HCT116 (cell line): ENCODE measurements around the gene CCDC183. TPM values are rescaled to one million over a fixed set of nuclear protein-coding genes. Genes with fewer than 3 reads are reported as not detected.

Source experiments
- ATAC-seq: fragments of 200-7000 bp; cut with Tn5 transposase; 2 replicates; pipeline ENCODE4 v1.9.1; 2020; ENCODE audit warnings: mild to moderate bottlenecking, moderate library complexity
- BruUV-seq: library from RNA; stranded (reverse); fragments of 400-500 nt; replicated peaks from 2 replicates; lab custom pipeline; 2021; lab: Mats Ljungman, UMichigan
- CTCF ChIA-PET: fragments of 300-600 bp; sonication (Branson Sonifier 250); formaldehyde crosslinking; loops from one replicate; lab custom pipeline; 2021; ENCODE audit warnings: antibody characterized with exemption; lab: Charles Lee
- POLR2A ChIA-PET: fragments of 300-600, 350-600 bp; sonication (Branson Sonifier 250); formaldehyde crosslinking; loops from one replicate; lab custom pipeline; 2021; ENCODE audit warnings: antibody characterized with exemption; lab: Charles Lee
- RAD21 ChIA-PET, 2 experiments: fragments of 300-600 bp; sonication (Branson Sonifier 250); formaldehyde crosslinking; loops; one replicate each; lab custom pipeline; 2023; ENCODE audit warnings: low total read pairs in 2 of 2; ENCODE audit not compliant: uncharacterized antibody in 2 of 2, unreplicated experiment in 2 of 2, low non-redundant PET in 1 of 2; lab: Charles Lee
- DNase-seq: peaks from one replicate; pipeline ENCODE4 v3.0.0-alpha.2; 2010; ENCODE audit warnings: low read depth, low spot score
- H2AFZ ChIP-seq: fragments of 200-600 bp; shearing (Covaris generic), sonication (generic); 2 replicates; pipeline ENCODE4 v1.6.1; 2017; ENCODE audit warnings: low read depth, mixed run types, mixed read lengths, antibody characterized with exemption, low read length; ENCODE audit not compliant: poor library complexity, severe bottlenecking
- H3K27ac ChIP-seq: 2 replicates; pipeline ENCODE4 v1.5.1; 2012; ENCODE audit warnings: low read depth, low read length
- H3K27me3 ChIP-seq: fragments of 200-600 bp; sonication (generic); 2 replicates; pipeline ENCODE4 v1.6.1; 2016; ENCODE audit warnings: mixed run types, low read length, mixed read lengths; ENCODE audit not compliant: insufficient read depth
- H3K36me3 ChIP-seq, 2 experiments: fragments of 200-500 bp in 1 of 2; fragments of 200-600 bp in 1 of 2; sonication (Bioruptor generic) in 1 of 2; sonication (generic) in 1 of 2; 2 replicates each; pipeline versions ENCODE4 v1.5.1 to v1.6.1; 2014 to 2016; ENCODE audit warnings: low read length in 2 of 2, inconsistent platforms in 1 of 2, mixed read lengths in 1 of 2, mixed run types in 1 of 2; ENCODE audit not compliant: insufficient read depth in 2 of 2, control insufficient read depth in 1 of 2
- H3K4me1 ChIP-seq, 2 experiments: fragments of 200-600 bp in 1 of 2; sonication (generic) in 1 of 2; 2 replicates each; pipeline versions ENCODE4 v1.5.1 to v1.6.1; 2012 to 2017; ENCODE audit warnings: low read length in 2 of 2, inconsistent platforms in 1 of 2, mild to moderate bottlenecking in 1 of 2, mixed read lengths in 1 of 2, mixed run types in 1 of 2, moderate library complexity in 1 of 2; ENCODE audit not compliant: insufficient read depth in 2 of 2, control insufficient read depth in 1 of 2
- H3K4me2 ChIP-seq: fragments of 200-600 bp; sonication (generic); 2 replicates; pipeline ENCODE4 v1.6.1; 2017; ENCODE audit warnings: mixed run types, low read length, mixed read lengths
- H3K4me3 ChIP-seq, 2 experiments: fragments of 200-600 bp in 1 of 2; sonication (generic) in 1 of 2; replicated peaks in 1 of 2; 2 replicates each; pipeline ENCODE4 v1.5.1; 2011 to 2016; ENCODE audit warnings: low read length in 2 of 2, control low read depth in 1 of 2, low read depth in 1 of 2, mild to moderate bottlenecking in 1 of 2, mixed read lengths in 1 of 2, mixed run types in 1 of 2
- H3K79me2 ChIP-seq: fragments of 200-600 bp; sonication (generic); 2 replicates; pipeline ENCODE4 v1.6.1; 2017; ENCODE audit warnings: mild to moderate bottlenecking, mixed run types, low read length, moderate library complexity, mixed read lengths; ENCODE audit not compliant: insufficient read depth
- H3K9ac ChIP-seq: fragments of 200-600 bp; sonication (generic); 2 replicates; pipeline ENCODE4 v1.6.1; 2016; ENCODE audit warnings: low read length, mixed read lengths
- H3K9me2 ChIP-seq: fragments of 200-600 bp; sonication (generic), shearing (Covaris generic); 2 replicates; pipeline ENCODE4 v1.6.1; 2017; ENCODE audit warnings: mixed run types, mild to moderate bottlenecking, moderate library complexity; ENCODE audit not compliant: insufficient read depth
- H3K9me3 ChIP-seq, 2 experiments: fragments of 200-500 bp in 1 of 2; fragments of 200-600 bp in 1 of 2; sonication (Bioruptor generic) in 1 of 2; sonication (generic) in 1 of 2; 2 replicates each; pipeline ENCODE4 v1.6.1; 2014 to 2017; ENCODE audit warnings: low read length in 2 of 2, mixed read lengths in 2 of 2, inconsistent platforms in 1 of 2, low read depth in 1 of 2, mild to moderate bottlenecking in 1 of 2, mixed run types in 1 of 2, moderate library complexity in 1 of 2; ENCODE audit not compliant: control insufficient read depth in 1 of 2, insufficient read depth in 1 of 2
- H4K20me1 ChIP-seq: fragments of 200-600 bp; sonication (generic), shearing (Covaris generic); 2 replicates; pipeline ENCODE4 v1.6.1; 2017; ENCODE audit warnings: mixed run types, mild to moderate bottlenecking, moderate library complexity; ENCODE audit not compliant: insufficient read depth
- CBX3 ChIP-seq: IDR thresholded peaks from 2 replicates; pipeline ENCODE4 v1.6.1; 2012; ENCODE audit warnings: low read depth
- CEBPB ChIP-seq: IDR thresholded peaks from 2 replicates; pipeline ENCODE4 v1.6.1; 2012; ENCODE audit warnings: low read depth
- EGR1 ChIP-seq: IDR thresholded peaks from 2 replicates; pipeline ENCODE4 v1.6.1; 2012; ENCODE audit warnings: low read depth
- ELF1 ChIP-seq: IDR thresholded peaks from 2 replicates; pipeline ENCODE4 v1.6.1; 2012; ENCODE audit warnings: low read depth, borderline replicate concordance
- EZH2 ChIP-seq: fragments of 200-600 bp; sonication (generic); IDR thresholded peaks from 2 replicates; pipeline ENCODE4 v1.6.1; 2017; ENCODE audit warnings: antibody characterized with exemption, mixed run types
- FOSL1 ChIP-seq: IDR thresholded peaks from 2 replicates; pipeline ENCODE4 v1.6.1; 2012; ENCODE audit warnings: low read depth
- JUND ChIP-seq: IDR thresholded peaks from 2 replicates; pipeline ENCODE4 v1.6.1; 2012
- POLR2A ChIP-seq: IDR thresholded peaks from 2 replicates; pipeline ENCODE4 v1.7.0; 2011; ENCODE audit warnings: borderline replicate concordance; ENCODE audit not compliant: insufficient read depth, insufficient read length; ENCODE audit errors: extremely low read depth
- POLR2AphosphoS5 ChIP-seq: IDR thresholded peaks from 2 replicates; pipeline ENCODE4 v1.6.1; 2011; ENCODE audit warnings: mild to moderate bottlenecking, low read depth, low read length, moderate library complexity
- RAD21 ChIP-seq: IDR thresholded peaks from 2 replicates; pipeline ENCODE4 v1.6.1; 2012; ENCODE audit warnings: low read depth, mild to moderate bottlenecking
- REST ChIP-seq: IDR thresholded peaks from 2 replicates; pipeline ENCODE4 v1.6.1; 2012; ENCODE audit warnings: low read depth
- SIN3A ChIP-seq: IDR thresholded peaks from 2 replicates; pipeline ENCODE4 v1.6.1; 2012; ENCODE audit warnings: low read depth
- SRF ChIP-seq: IDR thresholded peaks from 2 replicates; pipeline ENCODE4 v1.6.1; 2012; ENCODE audit warnings: low read depth
- TCF7L2 ChIP-seq: IDR thresholded peaks from 2 replicates; pipeline ENCODE4 v1.7.0; 2011; ENCODE audit warnings: borderline replicate concordance, inconsistent platforms; ENCODE audit not compliant: insufficient read depth, insufficient read length; ENCODE audit errors: extremely low read depth
- ZFX ChIP-seq: fragments of 450-650 bp; IDR thresholded peaks from 2 replicates; pipeline ENCODE4 v1.6.1; 2017
- intact Hi-C: fragments of 100-400 bp; cut with micrococcal nuclease; formaldehyde crosslinking; loops from 2 replicates; pipeline ENCODE4 v1.10.0; 2022
- total RNA-seq: library from RNA; stranded (reverse); gene quantifications from one replicate; pipeline ENCODE4 v1.2.1, GENCODE V29; 2021; ENCODE audit not compliant: unreplicated experiment
- TF ChIP-seq, protein P1 (sequence below): IDR thresholded peaks from 2 replicates; pipeline ENCODE4 v1.6.1; 2012

Gene CCDC183
- total RNA-seq, 1 experiment from 2014 or later, result 2.8 TPM

- H3K9me3 ChIP-seq, result no peaks in the 10 kb centered on the region
- no peaks in the 10 kb centered on the region for H4K20me1 ChIP-seq
- no peaks in the 10 kb centered on the region for H3K27me3 ChIP-seq
- intact Hi-C loops, result no loop called here
- H3K9ac ChIP-seq, result no peak overlapping the region
- CTCF ChIA-PET, result no interaction called here
- H3K79me2 ChIP-seq, result peaks cover 16% of the 10 kb centered on the region; the same call in 1 of the 2 replicates
- TF ChIP-seq EZH2 (no peak), SRF (no peak), POLR2A (peak; percentile 19)
- TF ChIP-seq, protein P1, sequence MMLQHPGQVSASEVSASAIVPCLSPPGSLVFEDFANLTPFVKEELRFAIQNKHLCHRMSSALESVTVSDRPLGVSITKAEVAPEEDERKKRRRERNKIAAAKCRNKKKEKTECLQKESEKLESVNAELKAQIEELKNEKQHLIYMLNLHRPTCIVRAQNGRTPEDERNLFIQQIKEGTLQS, result no peak
- POLR2A ChIA-PET, result no interaction called here
- no peak overlapping the region for H3K4me3 ChIP-seq
- no peaks in the 10 kb centered on the region for H3K9me2 ChIP-seq
- no peak for DNase-seq
- no peak for ATAC-seq
- H3K4me2 ChIP-seq, result no peak overlapping the region
- H3K36me3 ChIP-seq, result peaks cover 0 to 14% of the 10 kb centered on the region in 2 experiments; a peak in 1 of 4 replicates
- peaks cover 4 to 17% of the 10 kb centered on the region in 2 experiments; a peak in 2 of 4 replicates for H3K4me1 ChIP-seq
- H2AFZ ChIP-seq, result no peak overlapping the region
- no TSS peak for BruUV-seq
- peak overlapping the region; percentile 88; the same call in 1 of the 2 replicates for H3K27ac ChIP-seq
- RAD21 ChIA-PET, result no interaction called here
Observed at GRCh38 chr9:136850866-136851775, 55.0 kb downstream of the CCDC183 start.

DNA sequence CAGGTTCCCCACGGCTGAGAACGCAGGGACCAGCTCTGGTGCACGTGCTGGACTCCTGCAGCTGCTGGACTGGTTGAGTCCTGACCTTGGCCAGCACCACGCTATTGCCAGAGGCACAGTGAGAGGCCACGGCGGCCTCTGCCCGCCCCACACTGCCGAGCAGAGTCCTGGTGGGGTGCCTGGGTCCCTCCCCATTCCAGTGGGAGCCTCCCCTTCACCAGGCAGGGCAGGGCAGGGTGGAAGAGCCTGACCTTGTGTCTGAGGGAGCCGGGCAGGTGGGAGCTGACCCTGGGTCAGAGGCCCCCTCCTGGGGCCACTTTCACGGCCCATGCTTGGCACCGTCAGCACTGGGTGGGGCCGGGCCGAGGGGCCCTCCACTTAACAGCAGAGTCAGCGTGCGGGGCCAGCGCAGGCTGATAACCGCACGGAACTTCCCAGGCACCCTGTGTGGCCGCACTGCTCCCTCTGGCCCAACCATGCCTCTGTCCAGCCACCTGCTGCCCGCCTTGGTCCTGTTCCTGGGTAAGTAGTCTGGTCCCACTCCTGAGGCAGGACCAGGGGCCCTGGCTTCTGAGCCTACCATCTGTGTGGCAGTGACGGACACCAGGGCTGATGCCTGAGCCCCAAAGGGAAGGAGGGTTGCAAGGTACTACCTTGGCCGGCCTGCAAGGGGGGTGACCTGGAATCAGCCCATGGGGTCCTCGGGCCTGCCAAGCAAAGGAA lies 56.0 kb downstream of the CCDC183 start, which contains the start of gene MAMDC4:
Gene MAMDC4, plus strand, starts transcription at position 406 of the 723 bp plus-strand sequence. Its CDS starts 71 bp downstream, at position 477.
- no peak for DNase-seq
- no peak within 1 kb of the TSS for H3K4me3 ChIP-seq
- no peaks in the 10 kb centered on the region for H3K9me2 ChIP-seq
- ATAC-seq, result no peak
- H3K9me3 ChIP-seq, result no peaks in the 10 kb centered on the region
- ChIA-PET RAD21 (no interaction called here), CTCF (no interaction called here), POLR2A (no interaction called here)
- no TSS peak for BruUV-seq
- H3K79me2 ChIP-seq, result peaks cover 16% of the 10 kb centered on the region; the same call in 1 of the 2 replicates
- peaks cover 4 to 15% of the 10 kb centered on the region in 2 experiments; a peak in 2 of 4 replicates for H3K4me1 ChIP-seq
- H3K27me3 ChIP-seq, result no peaks in the 10 kb centered on the region
- H3K4me2 ChIP-seq, result no peak within 1 kb of the TSS
- H3K27ac ChIP-seq, result no peak within 1 kb of the TSS; the same call in 1 of the 2 replicates
- H2AFZ ChIP-seq, result no peak within 1 kb of the TSS
- H3K36me3 ChIP-seq, result peaks cover 0 to 14% of the 10 kb centered on the region in 2 experiments; a peak in 1 of 4 replicates
- no peak within 1 kb of the TSS for H3K9ac ChIP-seq
- intact Hi-C loops, result no loop called here
- no peaks in the 10 kb centered on the region for H4K20me1 ChIP-seq
- TF ChIP-seq EGR1 (no peak), CEBPB (no peak), FOSL1 (no peak), ZFX (no peak), REST (no peak), SIN3A (no peak), POLR2A (no peak), POLR2AphosphoS5 (no peak; the same call in 1 of the 2 replicates), RAD21 (no peak), JUND (no peak), CBX3 (no peak), TCF7L2 (no peak), ELF1 (no peak)
